NCI-H128 (cell line): ENCODE data around the gene HSPA14.
"Not testable (repeated sequence)": the region's sequence is repeated elsewhere in the genome, so short reads cannot be mapped to it uniquely, and the experiment has no call there.

ENCODE experiments used
- DNase-seq: peaks from one replicate; lab custom pipeline; 2025; ENCODE audit not compliant: unreplicated experiment; lab: John Stamatoyannopoulos, UW

The HSPA14 gene

DNA sequence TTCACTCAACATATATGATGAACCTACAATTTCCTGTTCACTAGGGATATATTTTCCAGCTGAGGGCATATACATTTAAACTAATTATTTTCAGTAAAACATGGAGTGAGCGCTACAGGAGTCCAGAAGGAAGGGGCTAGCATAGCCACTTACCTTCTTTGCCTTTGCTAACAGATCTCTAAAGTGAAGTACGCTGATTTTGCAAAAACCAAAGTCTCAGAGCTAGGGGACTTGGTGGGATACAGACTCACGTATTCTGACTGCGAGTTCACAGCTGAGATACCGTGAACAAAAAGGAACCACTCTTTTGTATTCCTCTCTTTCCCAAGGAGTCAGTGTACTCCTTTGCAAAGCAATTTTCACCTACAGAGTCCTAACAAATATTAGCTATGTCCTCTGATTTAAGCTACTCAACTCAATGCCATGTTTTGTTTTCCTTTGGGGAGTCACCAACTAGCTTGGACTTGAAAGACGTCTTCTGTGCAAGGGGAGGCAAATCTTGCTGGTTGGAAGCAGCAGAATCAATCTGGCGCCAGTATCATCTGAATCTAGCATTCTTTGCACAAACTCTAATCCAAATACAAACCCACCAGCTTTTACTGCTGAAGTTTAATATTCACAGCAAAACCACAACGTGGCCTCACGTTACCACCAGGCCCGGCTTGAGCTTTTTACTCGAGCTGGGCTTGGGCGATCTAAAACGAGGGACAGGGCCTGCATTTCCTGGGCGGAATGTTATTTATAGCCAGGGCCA lies 926 bp upstream of the HSPA14 start:
- no peak for DNase-seq

GRCh38 chr10:14838582-14839304 lies 637 bp downstream of the HSPA14 start:
- DNase-seq, result no peak

GRCh38 chr10:14839305-14839695 lies 1.2 kb downstream of the HSPA14 start:
- DNase-seq, result no peak

GRCh38 chr10:14840178-14840577 lies 2.1 kb downstream of the HSPA14 start:
- DNase-seq, result no peak

- no peak for DNase-seq
These were observed 5.4 kb downstream of the HSPA14 start for GRCh38 chr10:14843327-14843988.

DNA sequence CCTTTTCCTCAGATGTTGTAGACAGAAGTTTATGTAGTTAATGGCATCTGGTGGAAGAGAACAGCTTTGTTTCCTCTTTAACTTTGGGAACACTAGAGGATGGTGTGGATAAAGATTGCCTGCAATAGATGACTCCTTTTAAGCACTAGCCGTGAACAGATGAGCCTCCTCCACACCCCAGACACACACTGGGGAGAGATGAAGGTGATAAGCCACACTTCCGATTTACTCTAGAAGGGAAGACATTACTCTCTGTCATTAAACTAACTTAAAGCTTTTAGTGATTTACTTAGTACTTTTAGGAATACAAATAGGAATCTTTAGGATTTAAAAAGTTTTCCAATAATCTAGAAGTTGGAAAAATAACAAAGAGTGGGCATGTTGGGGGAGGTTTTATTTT lies 6.8 kb downstream of the HSPA14 start:
- no peak for DNase-seq

DNA sequence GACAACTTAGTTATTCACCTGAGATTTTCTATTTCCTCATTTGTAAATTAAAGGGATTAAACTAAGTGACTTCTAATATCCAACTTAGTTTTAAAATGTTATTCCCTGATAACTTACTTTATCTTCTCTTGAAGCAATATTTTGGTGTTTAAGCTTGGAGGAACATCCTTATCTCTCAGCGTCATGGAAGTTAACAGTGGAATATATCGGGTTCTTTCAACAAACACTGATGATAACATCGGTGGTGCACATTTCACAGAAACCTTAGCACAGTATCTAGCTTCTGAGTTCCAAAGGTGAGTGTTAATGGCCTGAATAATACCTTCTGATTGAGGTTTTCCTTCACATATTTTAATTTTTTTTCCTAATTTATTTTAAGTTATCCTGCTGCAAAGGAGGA lies 14.1 kb downstream of the HSPA14 start:
- no peak for DNase-seq

DNA sequence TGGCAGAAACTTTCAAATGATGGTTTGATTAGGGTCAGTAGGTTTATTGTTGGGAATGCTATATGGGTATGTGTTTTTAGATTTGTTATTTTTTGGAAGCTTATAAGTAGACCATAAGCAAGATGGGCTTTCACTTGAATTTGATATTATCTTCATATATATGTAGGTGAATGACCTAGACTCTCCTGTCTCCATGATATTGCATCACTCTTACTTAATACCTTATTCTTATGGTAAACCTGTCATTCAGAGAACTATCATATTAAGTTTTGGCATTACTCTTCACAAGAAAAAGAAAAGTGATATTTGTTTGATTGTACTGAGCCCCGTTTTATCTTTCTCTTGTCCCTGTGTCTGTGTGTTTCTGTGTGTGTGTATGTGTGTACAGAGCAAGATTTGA lies 17.3 kb downstream of the HSPA14 start:
- DNase-seq, result no peak

- DNase-seq, result no peak
These were observed 20.3 kb downstream of the HSPA14 start for GRCh38 chr10:14858338-14858960.

DNA sequence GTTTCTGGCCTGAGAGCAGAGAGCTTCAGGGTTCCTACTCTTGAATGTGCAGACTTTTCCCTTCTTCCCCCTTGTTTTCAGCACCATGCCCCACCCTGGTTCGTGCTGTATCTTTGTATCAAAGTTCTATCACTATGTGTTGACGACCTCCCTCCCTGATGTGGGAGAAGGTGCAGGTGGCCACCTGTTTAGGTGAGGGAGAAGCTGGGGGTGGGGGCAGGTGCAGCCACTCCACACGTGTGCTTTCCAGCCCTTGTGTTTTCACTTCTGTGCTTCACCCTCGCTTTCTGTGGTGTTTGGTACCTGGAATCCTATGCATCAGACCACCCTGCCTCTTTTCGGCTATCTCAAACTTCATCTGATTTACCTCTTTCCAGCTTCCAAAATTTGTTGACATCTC lies 20.9 kb downstream of the HSPA14 start:
- DNase-seq, result no peak

DNA sequence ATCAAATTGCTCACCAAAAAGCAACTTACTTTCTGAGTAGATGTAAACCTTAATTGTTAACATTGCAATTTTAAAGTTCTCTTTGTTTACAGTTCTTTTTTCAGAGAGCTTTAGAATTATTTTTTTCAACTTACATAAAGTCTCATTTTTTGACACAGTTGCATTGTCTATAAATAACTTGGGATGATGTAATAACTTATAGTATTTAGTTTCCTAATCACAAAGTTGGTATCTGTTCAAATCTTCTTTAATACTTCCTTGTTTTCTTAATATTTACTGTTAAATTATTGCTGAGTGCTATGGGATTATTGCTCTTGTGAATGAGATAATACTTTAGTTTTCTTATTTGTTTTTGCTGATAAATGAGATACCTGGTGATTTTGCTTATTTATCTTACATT lies 21.7 kb downstream of the HSPA14 start:
- DNase-seq, result no peak

- no peak for DNase-seq
These were observed 22.7 kb downstream of the HSPA14 start for GRCh38 chr10:14860791-14861190.

- not testable (repeated sequence) for DNase-seq
These were observed 26.4 kb downstream of the HSPA14 start for GRCh38 chr10:14864466-14864865.

DNA sequence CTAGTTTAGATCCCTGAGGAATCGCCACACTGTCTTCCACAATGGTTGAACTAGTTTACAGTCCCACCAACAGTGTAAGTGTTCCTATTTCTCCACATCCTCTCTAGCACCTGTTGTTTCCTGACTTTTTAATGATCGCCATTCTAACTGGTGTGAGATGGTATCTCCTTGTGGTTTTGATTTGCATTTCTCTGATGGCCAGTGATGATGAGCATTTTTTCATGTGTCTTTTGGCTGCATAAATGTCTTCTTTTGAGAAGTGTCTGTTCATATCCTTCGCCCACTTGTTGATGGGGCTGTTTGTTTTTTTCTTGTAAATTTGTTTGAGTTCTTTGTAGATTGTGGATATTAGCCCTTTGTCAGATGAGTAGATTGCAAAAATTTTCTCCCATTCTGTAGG lies 26.8 kb downstream of the HSPA14 start:
- DNase-seq, result not testable (repeated sequence)

DNA sequence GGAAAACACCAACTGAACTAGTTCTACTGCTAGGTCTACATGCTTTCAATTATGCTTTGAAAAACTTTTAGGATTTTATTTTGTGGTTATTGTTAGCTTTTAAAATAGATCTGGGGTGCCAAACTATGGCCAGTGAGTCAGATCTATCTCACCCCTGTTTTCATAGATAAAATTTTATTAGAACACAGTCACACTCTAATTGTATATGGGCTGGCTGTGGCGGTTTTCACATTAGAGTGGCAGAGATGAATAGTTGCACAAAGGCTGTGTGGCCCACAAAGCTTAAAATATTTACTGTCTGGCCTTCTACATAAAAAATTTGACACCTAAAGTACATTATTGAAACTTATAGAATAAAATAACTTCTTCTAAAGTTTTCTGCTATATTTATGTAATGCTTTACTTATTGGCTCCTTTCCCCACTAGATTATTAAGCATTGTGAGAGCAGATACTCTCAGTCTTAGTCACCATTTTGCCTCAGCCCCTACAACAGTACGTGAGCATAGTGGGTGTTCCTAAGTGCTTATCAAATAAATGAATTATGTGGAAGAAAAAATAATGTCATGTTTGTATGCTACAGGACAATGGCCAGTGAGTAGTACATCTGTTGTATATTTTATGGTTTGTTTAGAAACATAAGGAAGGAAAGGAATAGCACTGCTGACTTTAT lies 35.1 kb downstream of the HSPA14 start:
- no peak for DNase-seq

GRCh38 chr10:14875941-14876340 lies 37.8 kb downstream of the HSPA14 start:
- DNase-seq, result no peak

GRCh38 chr10:14876764-14877163 lies 38.7 kb downstream of the HSPA14 start:
- DNase-seq, result no peak

DNA sequence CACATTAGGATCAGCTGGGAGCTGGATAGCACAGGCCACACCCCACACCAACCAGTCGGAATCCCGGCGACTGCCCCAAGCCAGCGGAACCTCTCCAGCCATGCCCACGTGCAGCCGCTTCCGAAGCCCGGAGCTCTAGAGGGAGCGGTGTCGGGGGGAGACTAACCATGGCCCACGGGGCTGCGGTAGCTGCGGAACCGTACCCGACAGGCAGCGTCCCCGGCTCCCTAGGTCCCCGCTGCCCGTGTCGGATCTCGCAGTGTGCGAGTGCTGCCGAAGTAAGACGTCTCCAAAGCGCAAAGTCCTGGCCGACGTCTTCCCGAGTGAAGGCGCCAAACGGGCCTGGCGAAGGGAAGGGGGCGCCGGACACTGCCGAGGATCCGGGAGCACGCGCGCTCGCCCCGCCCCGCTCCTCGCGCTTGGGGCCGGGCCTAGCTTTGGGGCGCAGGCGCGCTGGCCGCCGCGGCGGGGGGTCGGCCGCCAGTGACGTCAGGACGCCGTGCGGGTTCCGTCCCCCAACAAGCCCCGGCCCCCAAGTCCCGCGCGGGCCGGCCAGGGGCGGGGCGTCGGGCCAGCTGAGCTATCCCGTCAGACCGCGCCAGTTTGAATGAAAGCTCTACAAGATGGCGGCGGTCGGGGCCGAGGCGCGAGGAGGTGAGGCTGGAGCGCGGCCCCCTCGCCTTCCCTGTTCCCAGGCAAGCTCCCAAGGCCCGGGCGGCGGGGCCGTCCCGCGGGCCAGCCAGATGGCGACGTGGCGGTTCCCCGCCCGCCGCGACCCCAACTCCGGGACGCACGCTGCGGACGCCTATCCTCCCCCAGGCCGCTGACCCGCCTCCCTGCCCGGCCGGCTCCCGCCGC lies 40.4 kb downstream of the HSPA14 start, which contains the start of gene SUV39H2:
TSS of gene SUV39H2 (plus strand) at position 601 of the 858 bp plus-strand sequence. CDS start at position 624, 23 bp downstream.
- DNase-seq, result peak; percentile 75

GRCh38 chr10:14879124-14879927 lies 41.2 kb downstream of the HSPA14 start:
- DNase-seq, result no peak
